Mesothelial cell of epicardium (in vitro differentiated cells): ENCODE measurements around the gene SRRM5. TPM values are rescaled to one million over a fixed set of nuclear protein-coding genes. Genes with fewer than 3 reads are reported as not detected.
"Not testable (repeated sequence)": the region's sequence is repeated elsewhere in the genome, so short reads cannot be mapped to it uniquely, and the experiment has no call there.

Source experiments
- DNase-seq, 2 experiments: peaks; one replicate each; pipeline ENCODE4 v3.0.0; 2021; ENCODE audit warnings: low spot score in 2 of 2; ENCODE audit not compliant: unreplicated experiment in 2 of 2
- H3K27ac Mint-ChIP-seq: 2 replicates; pipeline ENCODE4 v1.8.0; 2021; ENCODE audit warnings: mixed read lengths
- H3K27me3 Mint-ChIP-seq: 2 replicates; pipeline ENCODE4 v1.8.0; 2021; ENCODE audit warnings: low read depth, mixed read lengths
- H3K36me3 Mint-ChIP-seq: 2 replicates; pipeline ENCODE4 v1.8.0; 2021; ENCODE audit warnings: mixed read lengths
- H3K4me1 Mint-ChIP-seq: 2 replicates; pipeline ENCODE4 v1.8.0; 2021; ENCODE audit warnings: mixed read lengths
- H3K4me3 Mint-ChIP-seq: 2 replicates; pipeline ENCODE4 v1.8.0; 2021; ENCODE audit warnings: mild to moderate bottlenecking, moderate library complexity, mixed read lengths
- H3K9me3 Mint-ChIP-seq: 2 replicates; pipeline ENCODE4 v1.8.0; 2021; ENCODE audit warnings: mixed read lengths
- CTCF ChIP-seq: fragments of 200-600 bp; sonication (generic); IDR thresholded peaks from one replicate; pipeline ENCODE4 v1.5.0; 2021; ENCODE audit warnings: antibody characterized with exemption; ENCODE audit not compliant: unreplicated experiment
- total RNA-seq: library from RNA; stranded (reverse); gene quantifications from 3 replicates; pipeline ENCODE4 v1.2.1, GENCODE V29; 2021

The SRRM5 gene
- total RNA-seq, 1 donor from 2014 or later: 0.36 TPM

DNA sequence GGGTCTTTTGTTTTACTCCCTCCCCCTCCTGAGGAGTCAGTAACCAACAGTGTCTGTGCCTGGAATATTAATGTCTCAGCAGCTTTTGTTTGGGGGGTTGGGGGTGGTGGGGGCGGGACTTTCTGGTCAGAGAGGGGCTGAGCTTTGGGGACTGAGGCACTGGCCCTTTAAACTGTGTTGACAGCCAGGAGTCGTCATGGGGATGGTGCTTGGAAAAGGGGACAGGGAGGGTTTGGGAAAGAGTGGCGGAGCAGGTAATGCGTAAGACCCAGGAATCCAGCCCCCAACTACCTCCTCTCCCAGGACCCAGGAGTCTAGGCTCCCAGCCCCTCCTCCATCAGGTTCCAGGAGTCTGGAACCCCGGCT is 22.6 kb downstream of the SRRM5 start:
- H3K27ac Mint-ChIP-seq: no peak overlapping the region
- H3K4me3 Mint-ChIP-seq: peak overlapping the region; percentile 65
- DNase-seq: no peak
- TF ChIP-seq CTCF: no peak
- H3K4me1 Mint-ChIP-seq: peaks cover 27% of the 10 kb centered on the region
- peaks cover 2% of the 10 kb centered on the region for H3K36me3 Mint-ChIP-seq
- peaks cover 12% of the 10 kb centered on the region for H3K27me3 Mint-ChIP-seq
- H3K9me3 Mint-ChIP-seq: no peaks in the 10 kb centered on the region

- H3K27ac Mint-ChIP-seq: peak overlapping the region; percentile 66
- TF ChIP-seq CTCF: no peak
- H3K4me3 Mint-ChIP-seq: peak overlapping the region; percentile 65
- H3K36me3 Mint-ChIP-seq: peaks cover 2% of the 10 kb centered on the region
- peaks cover 27% of the 10 kb centered on the region for H3K4me1 Mint-ChIP-seq
- H3K27me3 Mint-ChIP-seq: peaks cover 13% of the 10 kb centered on the region
- H3K9me3 Mint-ChIP-seq: no peaks in the 10 kb centered on the region
- DNase-seq: no peak
These were observed 23.1 kb downstream of the SRRM5 start for GRCh38 chr19:43634872-43635560.

DNA sequence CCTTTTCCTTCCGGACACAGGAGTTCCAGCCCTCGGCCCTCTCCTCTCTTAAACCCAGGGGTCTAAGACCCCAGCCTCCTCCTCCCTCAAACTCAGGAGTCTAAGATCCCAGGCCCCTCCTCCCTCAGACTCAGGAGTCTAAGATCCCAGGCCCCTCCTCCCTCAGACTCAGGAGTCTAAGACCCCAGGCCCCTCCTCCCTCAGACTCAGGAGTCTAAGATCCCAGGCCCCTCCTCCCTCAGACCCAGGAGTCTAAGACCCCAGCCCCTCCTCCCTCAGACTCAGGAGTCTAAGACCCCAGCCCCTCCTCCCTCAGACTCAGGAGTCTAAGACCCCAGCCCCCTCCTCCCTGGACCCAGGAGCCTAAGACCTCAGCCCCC is 23.7 kb downstream of the SRRM5 start:
- H3K36me3 Mint-ChIP-seq, H3K9me3 Mint-ChIP-seq, DNase-seq: not testable (repeated sequence)
- H3K4me1 Mint-ChIP-seq: peaks cover 29% of the 10 kb centered on the region
- peaks cover 17% of the 10 kb centered on the region for H3K27me3 Mint-ChIP-seq
- H3K27ac Mint-ChIP-seq: peak overlapping the region; percentile 66
- peak overlapping the region; percentile 65 for H3K4me3 Mint-ChIP-seq

- H3K4me1 Mint-ChIP-seq: peaks cover 31% of the 10 kb centered on the region
- TF ChIP-seq CTCF: no peak
- peaks cover 2% of the 10 kb centered on the region for H3K36me3 Mint-ChIP-seq
- peaks cover 22% of the 10 kb centered on the region for H3K27me3 Mint-ChIP-seq
- no peaks in the 10 kb centered on the region for H3K9me3 Mint-ChIP-seq
- no peak overlapping the region for H3K27ac Mint-ChIP-seq
- DNase-seq: no peak
- no peak overlapping the region for H3K4me3 Mint-ChIP-seq
These were observed 24.3 kb downstream of the SRRM5 start for GRCh38 chr19:43636121-43636683.

DNA sequence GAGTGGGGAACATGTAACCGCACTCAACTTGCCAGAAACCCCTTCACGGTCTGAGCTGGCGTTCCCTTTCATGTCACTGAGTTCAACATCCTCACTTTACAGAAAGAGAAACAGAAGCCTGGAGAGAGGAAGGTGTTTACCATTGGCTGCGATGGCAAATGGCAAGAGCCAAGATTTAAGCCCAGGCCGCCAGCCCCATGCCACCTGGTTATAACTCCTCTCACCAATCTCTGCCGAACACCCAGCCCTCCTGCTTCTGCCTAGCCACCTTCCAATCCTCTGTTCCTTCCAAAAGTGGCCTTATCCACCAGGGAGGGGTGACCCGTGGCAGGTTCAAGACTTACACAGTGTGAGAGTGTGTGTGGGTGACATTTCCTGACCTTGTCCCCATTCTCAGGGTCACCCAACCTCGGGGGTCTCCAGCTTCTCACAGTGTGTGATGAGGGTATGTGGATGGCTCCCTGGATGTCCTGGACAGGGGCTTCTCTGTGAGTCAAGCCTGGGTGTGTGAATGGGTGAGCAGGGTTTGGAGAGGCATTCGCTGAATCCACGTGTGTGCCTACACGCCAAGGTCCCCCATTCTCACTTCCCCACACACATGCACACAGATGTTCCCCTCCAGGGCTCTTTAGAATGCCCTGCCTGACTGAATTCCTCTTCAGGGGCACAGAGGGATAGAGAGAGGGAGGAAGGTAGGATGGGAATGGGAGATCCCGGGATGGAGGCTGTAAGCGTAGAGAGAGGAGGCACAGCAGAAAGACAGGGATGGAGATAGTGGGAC is 26.5 kb downstream of the SRRM5 start:
- H3K27ac Mint-ChIP-seq: peak overlapping the region; percentile 13
- peaks cover 35% of the 10 kb centered on the region for H3K4me1 Mint-ChIP-seq
- no peak for TF ChIP-seq CTCF
- peak overlapping the region; percentile 87 for H3K4me3 Mint-ChIP-seq
- peaks cover 33% of the 10 kb centered on the region for H3K27me3 Mint-ChIP-seq
- H3K9me3 Mint-ChIP-seq: no peaks in the 10 kb centered on the region
- peaks cover under 1% of the 10 kb centered on the region for H3K36me3 Mint-ChIP-seq
- no peak for DNase-seq

DNA sequence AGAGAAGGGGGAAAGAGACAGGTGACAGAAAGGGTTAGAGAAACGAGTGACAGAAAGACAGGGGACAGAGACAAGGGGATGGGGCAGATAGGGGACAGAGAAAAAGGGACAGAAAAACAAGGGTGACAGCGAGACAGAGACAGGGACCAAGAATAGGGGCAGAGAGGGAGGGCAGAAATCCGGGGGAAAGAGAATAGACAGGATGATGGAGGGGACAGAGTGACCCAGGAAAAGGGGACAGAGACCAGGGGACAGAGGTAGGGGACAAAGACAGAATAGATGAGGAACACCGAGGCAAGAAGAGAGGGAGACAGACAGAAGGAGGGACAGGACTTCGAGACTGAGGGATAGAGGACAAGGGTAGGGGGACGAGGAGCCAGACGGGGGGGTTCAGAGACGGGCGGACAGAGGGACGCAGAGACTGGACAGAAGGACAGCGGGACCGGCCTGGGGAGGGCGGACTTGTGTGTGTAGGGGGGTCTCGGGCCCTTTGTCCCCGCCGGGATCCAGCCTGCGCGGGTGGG is 27.2 kb downstream of the SRRM5 start:
- Mint-ChIP-seq H3K36me3 (no peaks in the 10 kb centered on the region), H3K27me3 (peaks cover 33% of the 10 kb centered on the region), H3K4me3 (peak overlapping the region; percentile 87), H3K4me1 (peaks cover 35% of the 10 kb centered on the region), H3K9me3 (no peaks in the 10 kb centered on the region), H3K27ac (peak overlapping the region; percentile 13)
- no peak for TF ChIP-seq CTCF
- no peak for DNase-seq
